Measurements from ENCODE around the gene LIME1. TPM values are rescaled to one million over a fixed set of nuclear protein-coding genes. Genes with fewer than 3 reads are reported as not detected.

LIME1 gene
- total RNA-seq, 1 donor = 3.5 TPM

DNA sequence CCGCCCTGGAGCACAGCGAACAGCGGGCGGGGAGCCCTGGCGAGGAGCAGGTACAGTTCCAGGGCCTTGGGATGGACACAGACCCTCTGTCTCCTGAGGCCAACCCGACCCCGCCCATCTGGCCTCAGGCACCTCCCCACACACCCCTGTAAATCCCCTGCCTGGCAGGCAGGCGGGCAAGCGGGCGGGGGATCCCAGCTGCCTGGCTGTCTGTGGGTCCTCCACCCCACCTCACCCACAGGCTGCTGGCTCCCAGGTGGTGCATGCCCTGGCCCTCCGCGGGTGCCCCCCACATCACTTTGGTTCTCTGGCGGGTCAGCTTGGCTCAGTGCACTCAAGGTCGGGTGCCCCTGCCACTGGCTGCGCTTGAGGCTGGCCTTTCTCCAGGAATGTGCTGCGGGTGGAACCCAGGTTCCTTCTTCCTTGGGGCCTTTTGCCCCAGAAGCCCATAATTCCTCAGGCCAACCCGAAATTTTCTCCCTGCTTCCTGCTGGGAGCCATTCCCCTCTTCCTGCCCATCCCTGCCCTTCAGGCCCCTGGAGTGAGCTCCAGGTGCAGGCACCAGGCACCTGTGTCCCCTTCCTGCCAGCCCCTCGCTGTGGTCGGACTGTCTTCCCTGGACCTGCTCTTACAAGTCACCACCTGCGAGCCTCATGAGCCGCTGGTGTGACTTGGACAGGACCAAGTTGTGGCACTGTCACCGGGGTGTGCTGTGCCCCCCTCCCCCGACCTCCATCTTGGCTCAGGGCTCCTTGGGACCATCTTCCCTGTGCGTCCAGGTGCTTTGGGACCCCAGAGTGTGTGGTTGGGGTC, 45.4 kb upstream of the LIME1 start:
- no peak for DNase-seq (ENCODE audit: low read depth)
- no peak overlapping the region for H3K4me3 ChIP-seq (ENCODE audit: low read depth, low read length)
- TF ChIP-seq, protein P1, sequence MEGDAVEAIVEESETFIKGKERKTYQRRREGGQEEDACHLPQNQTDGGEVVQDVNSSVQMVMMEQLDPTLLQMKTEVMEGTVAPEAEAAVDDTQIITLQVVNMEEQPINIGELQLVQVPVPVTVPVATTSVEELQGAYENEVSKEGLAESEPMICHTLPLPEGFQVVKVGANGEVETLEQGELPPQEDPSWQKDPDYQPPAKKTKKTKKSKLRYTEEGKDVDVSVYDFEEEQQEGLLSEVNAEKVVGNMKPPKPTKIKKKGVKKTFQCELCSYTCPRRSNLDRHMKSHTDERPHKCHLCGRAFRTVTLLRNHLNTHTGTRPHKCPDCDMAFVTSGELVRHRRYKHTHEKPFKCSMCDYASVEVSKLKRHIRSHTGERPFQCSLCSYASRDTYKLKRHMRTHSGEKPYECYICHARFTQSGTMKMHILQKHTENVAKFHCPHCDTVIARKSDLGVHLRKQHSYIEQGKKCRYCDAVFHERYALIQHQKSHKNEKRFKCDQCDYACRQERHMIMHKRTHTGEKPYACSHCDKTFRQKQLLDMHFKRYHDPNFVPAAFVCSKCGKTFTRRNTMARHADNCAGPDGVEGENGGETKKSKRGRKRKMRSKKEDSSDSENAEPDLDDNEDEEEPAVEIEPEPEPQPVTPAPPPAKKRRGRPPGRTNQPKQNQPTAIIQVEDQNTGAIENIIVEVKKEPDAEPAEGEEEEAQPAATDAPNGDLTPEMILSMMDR (IDR thresholded peaks at IDR 0.05; ENCODE audit: insufficient read depth, low read depth, low read length) = no peak

DNA sequence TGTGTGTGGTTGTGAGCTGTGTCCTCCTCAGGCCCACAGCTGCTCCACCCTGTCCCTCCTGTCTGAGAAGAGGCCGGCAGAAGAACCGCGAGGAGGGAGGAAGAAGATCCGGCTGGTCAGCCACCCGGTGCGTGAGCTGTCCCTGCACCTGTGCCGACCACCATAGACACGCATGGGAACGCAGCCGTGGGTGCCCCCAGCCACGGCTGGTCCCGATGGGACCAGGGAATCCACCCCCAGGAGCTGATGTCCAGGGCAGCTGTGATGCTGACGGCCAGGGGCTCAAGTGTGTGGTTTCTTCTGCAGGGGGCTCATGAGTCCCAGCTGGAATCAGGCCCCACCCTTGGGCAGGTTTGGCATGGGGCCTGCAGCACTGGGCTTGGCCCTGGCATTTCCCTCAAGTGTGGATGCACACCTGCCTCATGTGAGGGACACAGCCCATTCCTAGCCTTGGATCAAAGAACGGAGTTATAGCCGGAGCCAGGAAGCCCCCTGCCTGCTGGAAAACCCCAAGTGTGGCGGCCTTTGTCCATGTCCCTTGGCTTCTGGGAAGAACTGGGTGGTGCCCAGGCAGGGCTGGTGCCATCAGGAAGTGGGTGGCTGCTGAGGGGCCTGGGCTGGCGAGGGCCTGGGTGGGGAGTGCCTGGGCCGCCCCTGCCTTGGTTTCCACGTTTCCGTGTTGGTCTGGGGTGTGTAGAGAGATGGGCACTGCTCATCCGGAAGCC, 44.6 kb upstream of the LIME1 start:
- no peak for DNase-seq (ENCODE audit: low read depth)
- TF ChIP-seq, protein P1 (IDR thresholded peaks at IDR 0.05; ENCODE audit: insufficient read depth, low read depth, low read length) = no peak
- no peak overlapping the region for H3K4me3 ChIP-seq (ENCODE audit: low read depth, low read length)

DNA sequence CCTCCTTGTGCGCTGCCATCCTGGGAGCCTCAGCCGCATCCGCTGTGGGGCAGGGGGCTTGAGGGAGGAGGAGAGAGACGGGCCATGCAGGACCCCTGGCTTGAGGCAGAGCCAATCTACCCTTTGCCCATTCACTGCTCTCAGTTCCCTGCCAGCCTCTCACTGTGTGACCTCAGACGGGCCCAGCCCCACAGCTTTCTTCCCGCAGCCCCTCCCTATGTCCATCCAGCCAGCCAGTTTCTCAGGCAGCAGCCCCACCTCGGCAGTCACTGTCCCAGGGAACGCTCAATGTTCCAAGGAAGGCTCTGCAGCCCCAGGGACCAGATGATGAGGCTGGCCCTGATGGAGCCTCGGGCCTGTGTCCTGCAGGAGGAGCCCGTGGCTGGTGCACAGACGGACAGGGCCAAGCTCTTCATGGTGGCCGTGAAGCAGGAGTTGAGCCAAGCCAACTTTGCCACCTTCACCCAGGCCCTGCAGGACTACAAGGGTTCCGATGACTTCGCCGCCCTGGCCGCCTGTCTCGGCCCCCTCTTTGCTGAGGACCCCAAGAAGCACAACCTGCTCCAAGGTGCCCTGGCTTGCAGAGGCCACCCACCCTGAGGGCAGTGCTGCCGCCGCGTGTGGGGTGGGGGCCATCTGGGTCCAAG, 43.9 kb upstream of the LIME1 start:
- no peak for DNase-seq (ENCODE audit: low read depth)
- TF ChIP-seq, protein P1 (IDR thresholded peaks at IDR 0.05; ENCODE audit: insufficient read depth, low read depth, low read length) = peak; percentile 24
- H3K4me3 ChIP-seq (ENCODE audit: low read depth, low read length) = no peak overlapping the region

DNA sequence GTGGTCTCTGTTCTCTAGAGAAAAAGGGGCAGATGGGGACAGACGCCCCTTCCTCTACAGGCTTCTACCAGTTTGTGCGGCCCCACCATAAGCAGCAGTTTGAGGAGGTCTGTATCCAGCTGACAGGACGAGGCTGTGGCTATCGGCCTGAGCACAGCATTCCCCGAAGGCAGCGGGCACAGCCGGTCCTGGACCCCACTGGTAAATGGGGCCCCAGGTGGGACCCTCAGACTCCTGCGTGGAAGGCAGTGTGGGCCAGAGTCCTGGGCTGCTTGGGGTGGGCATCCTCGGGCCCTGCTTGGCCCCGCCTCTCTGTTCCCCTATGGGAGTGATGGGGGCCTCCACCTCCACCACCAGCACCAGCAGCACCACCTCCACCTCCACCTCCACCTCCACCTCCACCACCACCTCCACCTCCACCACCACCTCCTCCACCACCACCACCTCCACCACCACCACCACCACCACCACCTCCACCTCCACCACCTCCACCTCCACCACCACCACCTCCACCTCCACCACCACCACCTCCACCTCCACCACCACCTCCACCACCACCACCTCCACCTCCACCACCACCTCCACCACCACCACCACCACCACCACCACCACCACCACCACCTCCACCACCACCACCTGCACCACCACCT, 43.3 kb upstream of the LIME1 start:
- no peak for DNase-seq (ENCODE audit: low read depth)
- TF ChIP-seq, protein P1 (IDR thresholded peaks at IDR 0.05; ENCODE audit: insufficient read depth, low read depth, low read length) = no peak
- H3K4me3 ChIP-seq (ENCODE audit: low read depth, low read length) = no peak overlapping the region

DNA sequence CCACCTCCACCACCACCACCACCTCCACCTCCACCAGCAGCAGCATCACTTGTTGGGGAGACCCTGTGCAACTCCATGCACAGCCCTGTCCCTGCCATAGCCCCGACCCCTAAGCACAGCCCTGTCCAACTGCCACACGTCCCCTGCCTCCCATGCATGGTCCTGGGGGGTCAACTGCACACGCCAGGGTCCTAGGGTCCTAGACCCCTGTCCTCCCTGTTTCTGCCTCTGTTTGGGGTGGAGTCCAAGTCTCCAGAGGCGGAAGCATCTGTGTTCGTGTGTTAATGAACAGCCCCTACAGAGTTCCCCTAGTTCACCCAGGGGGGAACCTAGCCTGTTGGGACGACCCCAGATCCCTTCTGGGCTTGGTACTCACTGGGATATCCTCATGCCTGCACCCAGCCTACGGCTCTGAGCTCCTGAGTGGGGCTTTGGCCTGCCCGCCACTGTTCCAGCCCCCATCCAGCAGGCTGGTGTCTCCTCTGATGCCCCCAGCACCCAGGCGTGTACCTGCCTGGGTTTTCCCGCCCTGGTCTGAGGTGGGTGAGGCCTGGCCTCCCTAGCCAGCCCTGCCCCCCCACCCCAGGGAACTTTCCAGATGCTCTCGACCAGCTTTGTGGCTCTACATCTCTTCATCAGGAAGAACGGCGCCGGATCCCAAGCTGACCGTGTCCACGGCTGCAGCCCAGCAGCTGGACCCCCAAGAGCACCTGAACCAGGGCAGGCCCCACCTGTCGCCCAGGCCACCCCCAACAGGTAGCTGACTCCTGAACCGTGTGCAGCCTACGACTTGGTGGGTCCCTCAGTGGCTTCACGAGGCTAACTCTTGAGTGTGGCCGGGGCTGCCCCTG, 42.5 kb upstream of the LIME1 start:
- H3K4me3 ChIP-seq (ENCODE audit: low read depth, low read length) = no peak overlapping the region
- TF ChIP-seq, protein P1 (IDR thresholded peaks at IDR 0.05; ENCODE audit: insufficient read depth, low read depth, low read length) = no peak
- DNase-seq (ENCODE audit: low read depth) = no peak

Data from fibroblast of villous mesenchyme (primary cell).